ENCODE data around the gene CLIP2. TPM values are rescaled to one million over a fixed set of nuclear protein-coding genes. Genes with fewer than 3 reads are reported as not detected.

The CLIP2 gene
- total and polyA plus RNA-seq, 2 of the 4 experiments (the other 2 are of a cell fraction) = 18.1 to 20.7 TPM

DNA sequence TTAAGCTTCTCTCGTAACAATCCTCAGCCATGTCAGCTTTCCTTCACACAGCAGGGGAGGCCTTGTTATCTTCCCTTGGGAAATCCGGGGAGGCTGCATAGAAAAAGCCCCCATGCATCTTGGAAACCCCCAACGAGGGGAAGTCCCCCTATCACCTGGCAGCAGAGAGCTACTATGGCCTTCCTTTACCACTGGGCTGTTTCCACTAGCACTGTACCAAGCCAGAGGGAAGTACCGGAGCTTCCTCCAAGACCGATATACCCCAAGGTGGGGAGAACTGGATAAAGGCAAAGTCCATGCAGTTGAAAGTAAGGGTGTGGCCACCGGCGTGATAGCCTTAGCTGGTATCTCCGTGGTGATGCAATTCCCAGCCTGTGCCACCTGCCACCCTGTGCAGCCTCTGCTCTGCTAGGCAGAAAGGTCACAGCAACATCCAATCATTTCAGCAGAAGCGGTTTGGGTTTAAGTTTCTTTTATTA, 4.4 kb upstream of the CLIP2 start:
- Histone ChIP-seq H3K9me1 (ENCODE audit: insufficient read depth, low read length) (peaks cover 23% of the 10 kb centered on the region), H4K8ac (ENCODE audit: low read depth in 2 of 2, low read length in 2 of 2) (no peak overlapping the region; a peak in 1 of 4 replicates), H2AK9ac (replicated peaks; ENCODE audit: low read depth, low read length, poor library complexity) (no peak overlapping the region), H2AK5ac (ENCODE audit: low read depth, low read length) (peak overlapping the region; percentile 43; the same call in 1 of the 2 replicates), H4K5ac (ENCODE audit: low read depth, low read length) (no peak overlapping the region), H3K9me3 (ENCODE audit: control insufficient read depth, insufficient read depth, low read length) (no peaks in the 10 kb centered on the region), H3K23ac (ENCODE audit: low read depth, low read length) (no peak overlapping the region), H3K56ac (ENCODE audit: extremely low read depth, insufficient read depth, low read length) (no peak overlapping the region), H3K18ac (ENCODE audit: low read depth, low read length) (no peak overlapping the region), H3K9ac (ENCODE audit: low read depth, low read length) (no peak overlapping the region), H4K20me1 (ENCODE audit: insufficient read depth, low read length) (no peaks in the 10 kb centered on the region; the same call in 1 of the 2 replicates), H3K27me3 (ENCODE audit: control insufficient read depth, insufficient read depth, low read length) (no peaks in the 10 kb centered on the region), H2BK120ac (ENCODE audit: low read depth, low read length) (no peak overlapping the region), H3K27ac (ENCODE audit: insufficient read depth, low read length) (no peak overlapping the region), H3K4me3 (ENCODE audit: insufficient read depth, low read depth, low read length) (no peak overlapping the region), H2BK5ac (ENCODE audit: low read depth, low read length, poor library complexity, severe bottlenecking) (no peak overlapping the region), H3K14ac (replicated peaks; ENCODE audit: low read depth, low read length) (no peak overlapping the region), H3K4me2 (ENCODE audit: low read depth, low read length) (no peak overlapping the region), H4K91ac (ENCODE audit: insufficient read depth, low read depth, low read length) (no peak overlapping the region), H3K79me1 (ENCODE audit: low read depth in 1 of 2, low read length in 2 of 2) (peaks cover 6 to 27% of the 10 kb centered on the region in 2 experiments; a peak in 3 of 4 replicates), H2BK15ac (ENCODE audit: low read depth, low read length) (no peak overlapping the region; the same call in 2 of the 3 replicates), H2BK20ac (ENCODE audit: low read depth, low read length) (no peak overlapping the region), H3K4me1 (ENCODE audit: control insufficient read depth, insufficient read depth, low read length) (peaks cover 22% of the 10 kb centered on the region), H2AFZ (replicated peaks; ENCODE audit: low read length, poor library complexity) (peak overlapping the region; percentile 0), H3K4ac (ENCODE audit: low read depth, low read length) (peak overlapping the region; percentile 4), H3K36me3 (ENCODE audit: control insufficient read depth, insufficient read depth, low read length) (no peaks in the 10 kb centered on the region)
- DNase-seq (no peak), ATAC-seq (ENCODE audit: low read depth) (no peak)
- POLR2A ChIA-PET (ENCODE audit: unreplicated experiment) = interaction anchor here (0.5 kb wide), 1 partner anchor 170 kb away, joined by 3 read pairs; no protein-coding TSS in a partner anchor
- CTCF ChIA-PET = no interaction called here
- WGBS, 2 experiments (ENCODE audit: extremely low coverage in 2 of 2, insufficient read length in 1 of 2) = 58% methylated on average over 2 of the region's 9 CpGs; no CpG with 5 or more reads in 1 of the 2 experiments
- no TSS peak for BruUV-seq (replicated peaks)
- TF ChIP-seq, protein P1, sequence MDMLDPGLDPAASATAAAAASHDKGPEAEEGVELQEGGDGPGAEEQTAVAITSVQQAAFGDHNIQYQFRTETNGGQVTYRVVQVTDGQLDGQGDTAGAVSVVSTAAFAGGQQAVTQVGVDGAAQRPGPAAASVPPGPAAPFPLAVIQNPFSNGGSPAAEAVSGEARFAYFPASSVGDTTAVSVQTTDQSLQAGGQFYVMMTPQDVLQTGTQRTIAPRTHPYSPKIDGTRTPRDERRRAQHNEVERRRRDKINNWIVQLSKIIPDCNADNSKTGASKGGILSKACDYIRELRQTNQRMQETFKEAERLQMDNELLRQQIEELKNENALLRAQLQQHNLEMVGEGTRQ (IDR thresholded peaks at IDR 0.05; ENCODE audit: low read depth, low read length) = no peak
- no peak for TF ChIP-seq POLR2A (IDR thresholded peaks at IDR 0.05; ENCODE audit: low read depth, low read length)
- dilution Hi-C loops (cut with HindIII; ENCODE audit: low sequenced_read_pairs, unreplicated experiment) = no loop called here
- in situ Hi-C loops (cut with MboI; ENCODE audit: low sequenced_read_pairs) = no loop called here
- intact Hi-C loops (cut with micrococcal nuclease) = no loop called here
